ENCODE results near the gene CMTM3. TPM values are rescaled to one million over a fixed set of nuclear protein-coding genes. Genes with fewer than 3 reads are reported as not detected.

CMTM3 gene
- total RNA-seq, 1 experiment from 2014 or later = 12.8 TPM

GRCh38 chr16:66574081-66574480 is 30.4 kb upstream of the CMTM3 start:
- ChIA-PET POLR2A (no interaction called here), CTCF (interaction anchor here (0.7 kb wide), 1 partner anchor 322 kb away, joined by 3 read pairs; no protein-coding TSS in a partner anchor), RAD21 (ENCODE audit: low non-redundant PET in 1 of 2, low total read pairs in 2 of 2, uncharacterized antibody in 2 of 2, unreplicated experiment in 2 of 2) (no interaction called here)
- Histone ChIP-seq H3K27ac (ENCODE audit: low read depth, low read length) (no peak overlapping the region), H4K20me1 (ENCODE audit: insufficient read depth) (no peaks in the 10 kb centered on the region), H3K9me3 (ENCODE audit: control insufficient read depth in 1 of 2, insufficient read depth in 1 of 2, low read depth in 1 of 2, low read length in 2 of 2) (no peaks in the 10 kb centered on the region), H3K4me2 (ENCODE audit: low read length) (no peak overlapping the region), H3K4me3 (replicated peaks in 1 of 2; ENCODE audit: low read depth in 1 of 2, low read length in 2 of 2) (no peak overlapping the region), H2AFZ (ENCODE audit: low read depth, low read length, poor library complexity, severe bottlenecking) (no peak overlapping the region), H3K79me2 (ENCODE audit: insufficient read depth, low read length) (no peaks in the 10 kb centered on the region), H3K36me3 (ENCODE audit: control insufficient read depth in 1 of 2, insufficient read depth in 2 of 2, low read length in 2 of 2) (no peaks in the 10 kb centered on the region), H3K27me3 (ENCODE audit: insufficient read depth, low read length) (no peaks in the 10 kb centered on the region), H3K9ac (ENCODE audit: low read length) (no peak overlapping the region), H3K9me2 (ENCODE audit: insufficient read depth) (no peaks in the 10 kb centered on the region), H3K4me1 (ENCODE audit: control insufficient read depth in 1 of 2, insufficient read depth in 2 of 2, low read length in 2 of 2) (peaks cover 0 to 13% of the 10 kb centered on the region in 2 experiments; a peak in 3 of 4 replicates)
- TF ChIP-seq FOSL1 (IDR thresholded peaks at IDR 0.05; ENCODE audit: low read depth) (no peak), EGR1 (IDR thresholded peaks at IDR 0.05; ENCODE audit: low read depth) (no peak), REST (IDR thresholded peaks at IDR 0.05; ENCODE audit: low read depth) (no peak), YY1 (IDR thresholded peaks at IDR 0.05; ENCODE audit: extremely low read depth, insufficient replicate concordance, low read depth, low read length) (no peak), SP1 (IDR thresholded peaks at IDR 0.05; ENCODE audit: low read depth) (no peak), TCF7L2 (IDR thresholded peaks at IDR 0.05; ENCODE audit: borderline replicate concordance, extremely low read depth, insufficient read depth, insufficient read length) (no peak), ZNF274 (IDR thresholded peaks at IDR 0.05; ENCODE audit: low read depth, low read length) (no peak), CTCF (IDR thresholded peaks at IDR 0.05 in 2 of 3, conservative IDR thresholded peaks at IDR 0.05 in 1 of 3; ENCODE audit: borderline replicate concordance in 1 of 3, insufficient read depth in 1 of 3, low read depth in 2 of 3, low read length in 2 of 3) (no peak), ZBTB33 (IDR thresholded peaks at IDR 0.05; ENCODE audit: extremely low read depth, insufficient replicate concordance, low read length) (no peak), SIN3A (IDR thresholded peaks at IDR 0.05; ENCODE audit: low read depth) (no peak), RAD21 (IDR thresholded peaks at IDR 0.05; ENCODE audit: low read depth) (no peak), POLR2AphosphoS5 (IDR thresholded peaks at IDR 0.05; ENCODE audit: low read depth, low read length) (no peak), EZH2 (IDR thresholded peaks at IDR 0.05) (no peak)
- DNase-seq (ENCODE audit: low read depth, low spot score) = no peak
- no peak for ATAC-seq
- BruUV-seq (replicated peaks) = no TSS peak
- intact Hi-C loops (cut with micrococcal nuclease) = no loop called here

Data from HCT116 (cell line).